Cardiac septum (tissue), 1 donor: ENCODE results near the gene CHADL. TPM values are rescaled to one million over a fixed set of nuclear protein-coding genes. Genes with fewer than 3 reads are reported as not detected.
"Not testable (repeated sequence)": the region's sequence is repeated elsewhere in the genome, so short reads cannot be mapped to it uniquely, and the experiment has no call there.

ENCODE experiments used
- DNase-seq: peaks from one replicate; pipeline ENCODE4 v3.0.0-alpha.2; 2020; ENCODE audit warnings: low spot score
- intact Hi-C: fragments of 100-400 bp; cut with DNase I; formaldehyde crosslinking; loops from one replicate; pipeline ENCODE4 v1.14.0; 2022
- total RNA-seq: library from RNA; stranded (reverse); fragmentation: NEBNext Ultra II Directional; extraction: Animal tissue kit (Norgen Biotek cat#: 25700); gene quantifications from one replicate; pipeline ENCODE4 v1.2.1, GENCODE V29; 2021
- donor health status: DM: no; HTN: no; CAD: no.

The CHADL gene
- total RNA-seq, 1 donor from 2014 or later: 2.9 TPM

DNA sequence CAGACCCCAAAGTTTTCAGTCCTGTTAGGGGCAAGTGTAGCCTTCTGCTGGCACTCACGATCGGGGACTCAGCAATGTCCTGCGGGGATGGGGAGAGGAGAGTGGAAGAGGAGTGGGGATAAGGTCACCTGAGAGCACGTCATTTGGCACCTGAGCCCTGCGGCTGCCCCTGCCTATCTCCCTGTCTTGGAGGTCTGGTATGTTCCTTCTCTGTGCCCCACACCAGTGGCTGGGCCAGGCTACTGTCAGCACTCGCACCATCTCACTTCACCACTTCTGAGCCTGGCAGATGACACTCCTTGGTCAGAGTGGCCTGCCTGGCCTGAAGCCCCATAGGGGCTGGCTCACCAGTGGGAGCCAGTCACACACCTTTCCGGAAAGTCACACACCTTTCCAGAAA, 20.1 kb upstream of the CHADL start:
- intact Hi-C loops: no loop called here
- DNase-seq: no peak

DNA sequence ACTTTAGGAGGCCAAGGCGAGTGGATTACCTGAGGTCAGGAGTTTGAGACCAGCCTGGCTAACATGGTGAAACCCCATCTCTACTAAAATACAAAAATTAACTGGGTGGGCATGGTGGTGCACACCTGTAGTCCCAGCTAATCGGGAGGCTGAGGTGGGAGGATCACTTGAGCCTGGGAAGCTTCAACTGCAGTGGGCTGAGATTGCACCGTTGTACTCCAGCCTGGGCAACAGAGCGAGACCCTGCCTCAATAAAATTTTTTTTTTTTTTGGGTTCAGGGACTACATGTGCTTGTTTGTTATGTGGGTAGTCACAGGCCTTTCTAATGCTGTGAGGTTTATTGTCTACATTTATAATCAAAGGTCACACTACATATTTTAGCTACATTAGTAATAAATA, 19.0 kb upstream of the CHADL start:
- DNase-seq, intact Hi-C loops: not testable (repeated sequence)

DNA sequence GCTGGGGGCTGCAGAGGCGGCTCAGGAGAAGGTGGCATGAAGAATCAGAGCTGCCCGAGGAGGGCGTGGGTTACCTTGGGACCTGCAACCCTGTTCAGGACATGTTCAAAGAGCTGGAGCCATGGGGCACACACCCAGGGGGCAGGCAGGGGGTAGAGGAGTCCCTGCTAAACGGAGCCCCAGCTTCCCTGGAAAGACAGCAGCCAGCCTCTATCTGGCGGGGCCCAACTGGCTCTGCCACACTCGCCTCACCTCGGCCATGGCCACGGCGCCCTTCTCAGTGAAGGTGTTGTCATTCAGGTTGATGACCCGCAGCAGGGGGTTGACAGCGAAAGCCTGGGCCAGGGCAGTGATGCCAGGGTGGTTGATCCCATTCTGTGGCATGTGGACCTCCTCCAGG, 17.0 kb upstream of the CHADL start:
- intact Hi-C loops: no loop called here
- no peak for DNase-seq

DNA sequence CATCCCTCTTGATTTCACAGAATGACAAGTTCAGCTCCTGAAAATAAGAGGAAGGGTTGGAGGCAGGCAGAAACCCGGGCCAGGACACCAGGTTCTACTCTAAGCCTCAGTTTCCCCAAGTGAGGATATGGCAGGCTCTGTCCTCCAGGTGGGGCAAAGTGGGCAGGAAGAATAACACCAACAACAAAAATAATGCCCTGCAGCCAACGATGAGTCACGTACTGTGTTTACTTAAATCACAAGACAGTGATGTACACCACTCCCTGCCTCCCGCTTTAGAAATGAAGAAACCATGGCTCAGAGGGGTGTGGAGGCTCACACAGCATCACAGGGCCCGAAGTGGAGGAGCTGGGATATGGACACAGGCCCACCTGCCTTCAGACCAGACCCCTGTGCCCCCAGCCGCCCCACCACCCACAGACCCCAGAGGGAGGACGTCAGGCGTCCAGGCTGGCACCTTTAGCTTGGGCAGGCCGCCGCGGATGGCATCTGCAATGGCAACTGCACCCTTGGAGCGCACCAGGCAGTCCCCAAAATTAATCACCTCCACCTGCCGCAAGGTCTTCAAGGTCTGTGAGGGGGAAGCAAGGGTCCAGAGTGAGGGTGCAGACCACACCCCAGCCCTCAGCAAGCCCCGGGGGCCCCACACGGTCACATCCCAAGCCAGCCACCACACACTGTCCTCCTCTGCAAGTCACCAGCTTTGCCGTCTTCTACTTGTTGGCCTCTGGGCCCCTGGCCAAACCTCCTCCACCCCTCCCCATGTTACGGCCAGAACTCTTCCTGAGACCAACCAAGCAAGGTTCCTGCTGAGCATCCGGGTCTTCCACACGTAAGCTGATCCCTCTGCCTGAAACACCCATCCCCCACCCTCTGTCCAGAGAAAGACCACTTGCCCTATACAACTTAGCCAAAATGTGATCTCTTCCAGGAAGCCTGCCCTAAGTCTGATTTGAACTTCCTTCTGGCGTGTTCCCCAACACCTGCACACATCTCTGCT, 15.8 kb upstream of the CHADL start:
- DNase-seq: no peak
- intact Hi-C loops: no loop called here

DNA sequence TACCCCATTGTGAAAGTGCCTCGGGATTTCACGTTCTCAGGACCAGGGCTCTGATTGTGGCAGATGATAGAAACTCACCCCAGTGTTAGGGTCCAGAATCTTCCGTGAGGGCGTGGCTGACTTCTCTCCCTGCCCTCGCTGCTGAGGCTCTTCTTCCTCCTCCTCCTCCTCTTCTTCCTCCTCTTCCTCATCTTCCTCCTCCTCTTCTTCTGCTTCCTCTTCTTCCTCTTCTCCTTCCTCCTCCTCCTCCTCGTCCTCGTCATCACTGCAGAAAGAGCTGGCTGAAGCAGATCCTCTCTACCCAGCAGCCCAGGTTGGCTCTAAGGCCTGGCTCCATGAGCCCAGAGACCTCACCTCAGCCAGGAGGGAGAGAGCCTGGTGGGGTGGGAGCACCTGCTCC, 13.5 kb upstream of the CHADL start:
- no peak for DNase-seq
- intact Hi-C loops: no loop called here

DNA sequence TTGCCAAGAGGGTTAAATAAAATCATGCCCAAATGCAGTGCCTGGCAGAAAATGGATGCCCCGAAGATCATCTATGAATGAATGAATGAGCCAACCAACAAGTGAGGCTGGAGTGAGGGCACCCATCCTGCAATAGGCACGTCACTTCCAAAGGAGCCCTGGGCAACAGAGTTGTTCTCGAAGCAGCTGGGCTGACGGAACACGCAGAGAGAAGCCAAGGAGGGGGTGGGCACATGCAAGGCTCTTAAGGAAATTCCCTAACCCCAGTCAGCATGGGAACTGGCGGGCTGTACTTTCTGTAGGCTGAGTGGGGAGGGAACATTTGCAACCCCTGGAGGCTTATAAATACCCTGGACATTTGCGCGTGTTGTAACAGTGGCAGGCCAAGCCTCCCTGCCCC, 11.6 kb upstream of the CHADL start:
- intact Hi-C loops: no loop called here
- DNase-seq: no peak

DNA sequence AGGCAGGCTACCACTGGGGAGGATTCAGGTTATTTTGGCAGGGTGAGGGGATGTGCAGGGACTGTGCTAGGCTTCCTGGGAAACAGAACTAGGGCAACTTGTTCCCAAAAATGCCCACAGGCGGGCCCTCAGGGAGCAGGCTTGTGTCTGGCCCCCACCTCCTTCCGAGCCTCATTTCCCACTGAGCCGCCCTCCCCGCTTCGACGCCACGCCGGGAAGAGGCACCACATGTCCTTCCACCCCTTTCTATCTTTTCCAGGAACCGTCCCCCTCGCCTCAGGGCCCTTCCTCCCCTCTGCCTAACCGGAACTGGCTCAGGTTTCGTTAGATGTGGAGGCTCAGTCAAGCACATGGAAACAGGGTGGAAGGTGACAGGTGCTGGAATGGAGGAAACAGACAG, 9.4 kb upstream of the CHADL start:
- DNase-seq: no peak
- intact Hi-C loops: no loop called here

DNA sequence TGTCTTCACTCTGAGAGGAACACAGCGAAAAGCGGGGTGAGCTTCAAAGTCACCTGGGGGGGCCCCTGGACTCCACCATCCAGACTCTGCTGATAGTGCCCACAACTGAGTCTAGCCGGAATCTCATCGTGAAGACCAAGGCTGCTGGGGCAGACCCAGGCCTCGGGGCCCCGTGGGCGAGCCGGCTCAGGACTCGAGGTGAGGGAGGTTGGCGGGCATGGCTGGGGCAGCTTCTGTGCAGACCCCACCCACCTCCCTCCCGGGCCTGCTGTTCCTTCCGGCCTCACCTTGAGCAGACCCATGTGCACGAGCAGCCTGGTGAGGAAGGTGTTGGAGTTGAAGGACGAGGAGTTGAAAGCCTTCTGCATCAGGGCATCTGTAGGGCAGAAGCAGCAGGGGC, 8.7 kb upstream of the CHADL start:
- intact Hi-C loops: no loop called here
- DNase-seq: no peak

DNA sequence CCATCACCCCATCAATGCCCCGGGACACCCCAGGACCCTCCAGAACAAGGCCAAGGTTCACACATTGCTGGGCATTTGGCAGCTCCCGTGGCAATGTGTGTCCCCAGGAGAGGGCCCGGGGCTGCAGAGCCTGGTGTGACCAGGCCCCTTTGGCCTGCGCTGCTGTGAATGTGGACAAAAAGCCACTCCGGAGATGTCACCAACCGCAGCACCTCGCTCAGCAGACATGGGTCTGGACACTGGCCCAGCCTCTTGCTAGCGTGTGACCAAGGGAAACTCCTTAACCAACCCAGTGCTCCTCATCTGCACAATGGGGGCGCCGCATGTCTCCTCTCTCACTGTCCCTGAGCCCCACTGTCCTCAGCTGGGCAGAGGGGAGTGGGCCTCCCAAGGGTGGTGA, 8.0 kb upstream of the CHADL start:
- DNase-seq: no peak
- intact Hi-C loops: no loop called here

DNA sequence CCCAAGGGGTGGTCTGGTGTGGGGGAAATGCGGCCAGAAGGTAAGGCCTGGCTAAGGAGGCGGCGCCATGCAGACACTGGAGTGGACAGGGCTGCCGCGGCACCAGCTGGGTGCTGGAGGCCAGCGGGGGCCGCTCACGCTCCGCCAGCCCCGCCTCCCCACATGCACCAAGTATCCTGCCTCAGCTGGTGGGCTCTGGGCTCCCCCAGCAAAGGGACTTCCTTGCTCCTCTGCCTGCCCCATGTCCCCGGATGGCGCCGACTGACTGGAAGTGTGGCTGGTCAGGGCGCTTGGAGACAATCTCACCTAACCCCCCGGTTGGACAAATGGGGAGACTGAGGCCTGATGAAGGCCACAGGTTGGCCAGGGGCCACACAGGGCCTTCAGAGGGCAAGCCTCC, 7.6 kb upstream of the CHADL start:
- DNase-seq: no peak
- intact Hi-C loops: no loop called here

DNA sequence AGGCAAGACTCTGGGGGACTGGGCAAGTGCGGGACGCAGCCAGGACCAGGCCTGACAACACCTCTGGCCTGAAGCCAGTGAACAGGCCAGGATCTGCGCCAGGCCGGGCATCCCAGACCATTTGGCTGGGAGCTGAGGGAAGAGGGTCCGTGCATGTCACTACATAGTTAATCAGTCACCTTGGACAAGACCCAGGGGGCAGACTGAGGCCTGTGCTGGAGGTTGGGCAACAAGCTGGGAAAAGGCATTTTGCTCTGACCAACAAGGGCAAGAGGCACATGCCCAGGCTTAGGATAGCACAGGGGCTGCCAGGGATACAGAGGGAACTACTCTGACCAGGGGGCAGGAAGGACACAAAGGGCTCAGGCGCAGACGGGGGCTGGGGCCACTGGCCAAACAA, 7.0 kb upstream of the CHADL start:
- no peak for DNase-seq

DNA sequence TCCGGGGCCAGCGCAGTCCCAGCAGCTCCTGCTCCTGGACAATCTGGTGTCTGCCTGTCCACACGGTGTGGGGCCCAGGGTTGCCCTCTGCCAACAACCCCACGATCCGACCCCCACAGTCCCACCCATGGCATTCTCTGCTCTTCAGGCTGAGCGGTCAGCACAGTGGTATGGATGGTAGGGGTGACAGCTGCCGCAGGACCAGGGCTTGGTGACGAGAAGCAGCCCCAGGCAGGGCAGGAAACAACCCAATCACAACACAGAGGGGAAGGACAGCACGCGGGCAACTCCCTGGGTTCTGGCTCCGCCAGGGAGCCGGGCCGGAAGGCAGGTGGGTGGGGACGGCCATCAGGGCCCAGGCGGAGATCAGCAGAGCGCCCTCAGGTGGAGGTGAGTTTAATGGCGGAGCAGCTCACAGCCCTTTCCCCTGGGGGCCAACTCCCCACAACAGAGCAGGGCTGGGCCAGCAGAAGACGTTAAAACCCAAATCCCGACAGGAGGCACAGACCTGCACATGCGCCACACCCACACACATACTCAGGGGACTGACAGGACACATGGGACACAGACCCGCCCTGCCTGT, 5.3 kb upstream of the CHADL start:
- intact Hi-C loops: no loop called here
- DNase-seq: no peak

More for the DNA sequence above, 7.0 kb upstream of the CHADL start:
- intact Hi-C loops: no loop called here

DNA sequence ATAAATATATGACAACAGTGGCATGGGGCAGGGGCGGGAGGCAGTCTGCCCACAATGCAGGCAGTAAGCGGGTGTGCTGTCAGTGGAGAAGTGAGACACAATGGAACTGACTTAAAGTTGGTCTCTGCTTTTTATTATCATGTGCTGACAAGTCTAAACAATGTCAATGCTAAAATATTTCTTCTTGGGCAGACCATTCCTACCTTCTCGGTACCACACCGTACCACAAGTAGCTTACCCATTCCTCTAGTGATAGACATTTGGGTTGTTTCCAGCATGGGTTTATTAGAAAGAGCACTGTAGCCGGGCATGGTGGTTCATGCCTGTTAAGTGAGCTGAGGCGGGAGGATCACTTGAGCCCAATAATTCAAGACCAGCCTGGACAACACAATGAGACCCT, 2.6 kb upstream of the CHADL start:
- intact Hi-C loops: no loop called here
- DNase-seq: no peak

DNA sequence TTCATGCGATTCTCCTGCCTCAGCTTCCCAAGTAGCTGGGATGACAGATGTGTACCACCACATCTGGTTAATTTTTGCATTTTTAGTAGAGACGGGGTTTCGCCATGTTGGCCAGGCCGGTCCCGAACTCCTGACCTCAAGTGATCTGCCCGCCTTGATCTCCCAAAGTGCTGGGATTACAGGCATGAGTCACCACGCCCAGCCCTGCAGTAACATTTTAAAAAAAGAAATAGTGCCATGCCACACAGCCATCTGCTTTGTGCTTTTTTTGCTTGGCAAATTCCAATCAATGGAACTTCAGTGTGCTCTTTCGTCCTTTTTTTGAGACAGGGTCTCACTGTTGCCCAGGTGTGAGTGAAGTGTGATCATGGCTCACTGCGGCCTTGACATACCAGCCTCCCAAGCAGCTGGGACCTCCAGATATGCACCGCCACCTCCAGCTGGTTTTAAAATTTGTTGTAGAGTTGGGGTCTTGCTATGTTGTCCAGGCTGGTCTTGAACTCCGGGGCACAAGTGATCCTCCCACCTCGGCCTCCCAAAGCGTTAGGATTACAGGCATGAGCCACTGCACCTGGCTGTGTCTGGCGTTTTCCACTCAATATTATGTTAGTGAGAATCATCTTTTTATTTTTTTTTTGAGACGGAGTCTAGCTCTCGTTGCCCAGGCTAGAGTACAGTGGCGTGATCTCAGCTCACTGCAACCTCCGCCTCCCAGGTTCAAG, 1.8 kb upstream of the CHADL start:
- DNase-seq: no peak
- intact Hi-C loops: no loop called here

DNA sequence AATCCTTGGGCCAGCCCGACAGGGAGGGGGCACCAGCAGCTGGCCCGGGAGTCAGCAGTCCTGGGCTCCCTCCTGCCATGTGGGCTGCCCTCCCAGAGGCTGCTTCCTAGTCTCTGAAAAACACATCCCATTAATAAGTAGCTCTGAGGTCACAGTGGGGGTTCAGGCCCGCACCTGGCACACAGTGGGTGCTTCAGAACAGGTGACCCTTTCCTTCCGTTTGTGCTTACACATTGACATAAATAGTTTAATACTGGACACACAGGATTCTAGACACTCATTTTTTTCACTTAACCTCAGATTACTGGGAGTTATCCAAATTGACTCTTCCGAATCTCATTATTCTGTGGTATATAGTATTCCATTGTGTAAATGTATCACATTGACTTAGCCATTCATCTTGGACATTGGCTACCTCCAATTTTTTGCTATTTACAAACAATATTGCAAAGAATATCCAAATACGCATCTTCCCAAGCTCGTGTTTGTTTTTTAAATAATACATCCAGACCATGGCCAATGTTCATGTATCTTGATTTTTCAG, 474 bp upstream of the CHADL start:
- no peak for DNase-seq
- intact Hi-C loops: no loop called here

DNA sequence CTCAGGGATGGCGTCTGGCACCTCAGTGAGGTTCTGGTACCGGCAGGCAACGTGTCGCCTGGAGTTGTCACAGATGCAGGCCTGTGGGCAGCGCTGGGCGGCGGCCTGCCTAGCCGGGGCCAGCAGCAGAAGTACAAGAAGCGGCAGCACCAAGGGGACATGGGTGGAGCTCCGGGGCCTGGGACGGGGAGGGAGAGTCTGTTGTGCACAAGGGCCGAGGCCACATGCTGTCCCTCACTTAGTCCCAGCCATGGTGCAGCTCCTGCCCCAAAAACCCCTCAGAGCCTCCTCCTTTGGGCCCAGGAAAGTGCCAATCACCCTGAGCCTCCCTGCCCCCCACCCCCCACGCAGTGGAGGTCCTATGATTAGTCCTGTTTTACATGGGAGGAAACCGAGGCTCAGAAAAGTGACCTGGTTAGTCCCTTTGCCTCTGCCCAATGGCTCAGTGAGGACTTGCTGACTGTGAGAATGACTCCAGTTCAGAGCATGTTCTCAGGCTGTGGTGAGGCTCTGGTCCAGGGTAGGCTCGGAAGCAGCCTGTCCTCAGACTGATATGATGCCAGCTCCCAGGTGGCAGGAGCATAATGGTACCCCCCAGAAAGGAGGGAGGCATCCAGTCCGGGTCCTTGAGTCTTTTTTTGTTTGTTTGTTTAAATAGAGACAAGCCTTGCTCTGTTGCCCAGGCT, 1.1 kb downstream of the CHADL start:
- intact Hi-C loops: no loop called here
- no peak for DNase-seq

DNA sequence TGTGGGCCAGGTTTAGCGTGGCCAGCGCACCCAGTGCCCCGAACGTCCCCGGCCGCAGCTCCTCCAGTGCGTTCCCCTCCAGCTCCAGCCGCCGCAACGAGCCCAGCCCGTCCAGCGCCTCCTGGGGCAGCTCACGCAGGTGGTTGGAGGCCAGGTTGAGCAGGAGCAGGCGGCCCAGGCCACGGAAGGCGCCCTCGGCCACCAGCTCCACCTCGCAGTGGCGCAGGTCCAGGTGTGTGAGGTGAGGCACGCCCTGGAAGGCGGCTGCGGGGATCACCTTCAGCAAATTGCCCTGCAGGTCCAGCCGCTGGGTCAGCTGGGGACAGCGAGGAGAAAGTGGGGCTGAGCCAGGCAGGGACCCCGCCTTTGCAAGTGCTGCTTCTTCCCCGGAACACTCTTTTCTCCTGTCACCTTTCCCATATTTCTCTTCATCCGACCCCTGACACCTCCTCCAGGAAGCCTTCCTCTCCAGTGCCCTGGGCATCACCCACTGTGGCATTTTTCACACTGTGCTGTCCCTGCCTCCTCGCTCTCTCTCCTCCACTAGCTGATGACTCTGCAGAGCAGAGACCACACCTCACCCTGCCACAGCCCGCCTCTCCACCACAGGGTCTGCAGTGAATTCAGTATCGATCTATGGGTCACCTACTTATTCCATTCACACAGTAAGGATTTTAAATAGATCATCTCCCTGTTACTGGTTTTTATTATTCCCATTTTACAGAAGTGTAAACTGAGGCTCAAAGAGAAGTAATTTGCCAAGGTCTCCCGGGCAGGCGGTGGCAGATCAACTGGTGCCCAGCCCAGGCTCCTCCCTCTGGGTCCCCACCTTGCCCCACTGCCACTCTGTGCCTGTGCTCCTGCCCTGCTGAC, 1.9 kb downstream of the CHADL start:
- intact Hi-C loops: no loop called here
- no peak for DNase-seq

DNA sequence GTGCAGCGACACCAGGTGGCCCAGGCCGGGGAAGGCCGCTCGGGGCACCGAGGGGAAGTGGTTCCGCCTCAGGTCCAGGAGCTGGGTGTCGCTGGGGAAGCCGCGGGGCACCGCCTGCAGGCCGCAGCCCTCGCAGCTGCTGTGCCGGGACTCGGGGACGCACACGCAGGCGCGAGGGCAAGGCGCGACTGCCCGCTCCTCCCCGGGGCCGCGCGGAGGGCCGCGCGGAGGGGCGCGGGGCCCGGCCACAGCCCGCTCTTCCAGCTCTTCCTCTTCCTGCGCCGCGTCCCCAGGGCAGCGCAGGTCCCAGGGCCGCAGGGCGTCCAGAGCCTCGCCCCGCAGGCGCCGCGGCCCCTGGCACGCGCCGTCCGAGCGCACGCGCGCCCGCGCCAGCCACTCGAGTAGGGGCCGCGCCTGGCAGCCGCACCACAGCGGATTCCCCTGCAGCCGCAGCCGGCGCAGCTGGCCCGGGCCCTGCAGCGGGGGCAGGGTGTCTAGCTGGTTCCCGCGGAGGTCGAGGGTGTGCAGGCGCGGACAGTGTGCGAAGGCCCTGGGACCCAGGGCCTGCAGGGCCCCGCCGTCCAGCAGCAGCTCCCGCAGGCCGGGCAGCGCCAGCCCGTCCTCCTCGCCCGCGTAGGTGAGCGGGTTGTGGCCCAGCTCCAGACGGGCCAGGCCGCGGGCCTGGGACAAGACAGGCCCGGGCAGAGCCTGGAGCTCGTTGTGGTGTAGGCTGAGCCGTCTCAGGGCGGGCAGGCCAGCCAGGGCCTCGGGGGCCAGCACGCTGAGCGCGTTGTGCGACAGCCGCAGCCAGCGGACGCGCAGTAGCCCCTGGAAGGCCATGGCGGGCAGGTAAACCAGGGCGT, 2.8 kb downstream of the CHADL start:
- DNase-seq: peak; percentile 92
- intact Hi-C loops: no loop called here
